T-helper 1 cell treated with Interleukin-12 subunit alpha and Interleukin-12 subunit beta and Interleukin-4 antibody, amounts not matched to agents 30 μg/mL and 1 μg/mL, for 36 hours (primary cell): ENCODE measurements around the gene DHX35.
A peak's percentile ranks its signal among the peaks of the same experiment; 100 is the strongest.
"Not testable (repeated sequence)": the region's sequence is repeated elsewhere in the genome, so short reads cannot be mapped to it uniquely, and the experiment has no call there.

Experiments used
- H3K27ac Mint-ChIP-seq: one replicate; pipeline ENCODE4 v1.8.0; 2021; ENCODE audit warnings: mild to moderate bottlenecking, mixed read lengths
- H3K27me3 Mint-ChIP-seq: one replicate; pipeline ENCODE4 v1.8.0; 2021; ENCODE audit warnings: low read depth, mixed read lengths
- H3K36me3 Mint-ChIP-seq: one replicate; pipeline ENCODE4 v1.8.0; 2021; ENCODE audit warnings: low read depth, mixed read lengths
- H3K4me1 Mint-ChIP-seq: one replicate; pipeline ENCODE4 v1.8.0; 2021; ENCODE audit warnings: low read depth, mixed read lengths
- H3K4me3 Mint-ChIP-seq: one replicate; pipeline ENCODE4 v1.8.0; 2021; ENCODE audit warnings: mild to moderate bottlenecking, moderate library complexity, mixed read lengths
- H3K9me3 Mint-ChIP-seq: one replicate; pipeline ENCODE4 v1.8.0; 2021; ENCODE audit warnings: mixed read lengths

Gene DHX35

GRCh38 chr20:38979434-38979833 is 17.3 kb downstream of the DHX35 start:
- no peak overlapping the region for H3K27ac Mint-ChIP-seq
- no peak overlapping the region for H3K4me3 Mint-ChIP-seq
- H3K4me1 Mint-ChIP-seq: peaks cover 5% of the 10 kb centered on the region
- H3K27me3 Mint-ChIP-seq: no peaks in the 10 kb centered on the region
- no peaks in the 10 kb centered on the region for H3K9me3 Mint-ChIP-seq
- peaks cover 4% of the 10 kb centered on the region for H3K36me3 Mint-ChIP-seq

GRCh38 chr20:38979842-38980241 is 17.7 kb downstream of the DHX35 start:
- Mint-ChIP-seq H3K36me3 (peaks cover 4% of the 10 kb centered on the region), H3K27ac (no peak overlapping the region), H3K4me3 (no peak overlapping the region), H3K4me1 (peaks cover 5% of the 10 kb centered on the region), H3K9me3 (no peaks in the 10 kb centered on the region), H3K27me3 (no peaks in the 10 kb centered on the region)

GRCh38 chr20:38982291-38982690 is 20.1 kb downstream of the DHX35 start:
- H3K4me3 Mint-ChIP-seq: no peak overlapping the region
- H3K36me3 Mint-ChIP-seq: peaks cover 4% of the 10 kb centered on the region
- no peaks in the 10 kb centered on the region for H3K9me3 Mint-ChIP-seq
- peaks cover 11% of the 10 kb centered on the region for H3K4me1 Mint-ChIP-seq
- no peaks in the 10 kb centered on the region for H3K27me3 Mint-ChIP-seq
- no peak overlapping the region for H3K27ac Mint-ChIP-seq

GRCh38 chr20:38985060-38985459 is 22.9 kb downstream of the DHX35 start:
- Mint-ChIP-seq H3K27ac (no peak overlapping the region), H3K36me3 (peaks cover 13% of the 10 kb centered on the region), H3K9me3 (no peaks in the 10 kb centered on the region), H3K4me3 (no peak overlapping the region), H3K27me3 (no peaks in the 10 kb centered on the region), H3K4me1 (peaks cover 18% of the 10 kb centered on the region)

- peaks cover 18% of the 10 kb centered on the region for H3K4me1 Mint-ChIP-seq
- peaks cover 13% of the 10 kb centered on the region for H3K36me3 Mint-ChIP-seq
- no peak overlapping the region for H3K27ac Mint-ChIP-seq
- no peaks in the 10 kb centered on the region for H3K9me3 Mint-ChIP-seq
- no peak overlapping the region for H3K4me3 Mint-ChIP-seq
- no peaks in the 10 kb centered on the region for H3K27me3 Mint-ChIP-seq
Observed at GRCh38 chr20:38985603-38986170, 23.5 kb downstream of the DHX35 start.

GRCh38 chr20:38986663-38987062 is 24.5 kb downstream of the DHX35 start:
- Mint-ChIP-seq H3K4me1 (peaks cover 18% of the 10 kb centered on the region), H3K36me3 (peaks cover 13% of the 10 kb centered on the region), H3K27ac (no peak overlapping the region), H3K9me3 (no peaks in the 10 kb centered on the region), H3K27me3 (no peaks in the 10 kb centered on the region), H3K4me3 (no peak overlapping the region)

GRCh38 chr20:38987777-38988176 is 25.6 kb downstream of the DHX35 start:
- Mint-ChIP-seq H3K36me3 (peaks cover 13% of the 10 kb centered on the region), H3K27me3 (no peaks in the 10 kb centered on the region), H3K27ac (no peak overlapping the region), H3K9me3 (no peaks in the 10 kb centered on the region), H3K4me3 (peak overlapping the region; percentile 11), H3K4me1 (peaks cover 13% of the 10 kb centered on the region)

- H3K36me3 Mint-ChIP-seq: peaks cover 16% of the 10 kb centered on the region
- H3K4me3 Mint-ChIP-seq: no peak overlapping the region
- no peaks in the 10 kb centered on the region for H3K27me3 Mint-ChIP-seq
- peaks cover 13% of the 10 kb centered on the region for H3K4me1 Mint-ChIP-seq
- H3K27ac Mint-ChIP-seq: no peak overlapping the region
- H3K9me3 Mint-ChIP-seq: no peaks in the 10 kb centered on the region
Observed at GRCh38 chr20:38990728-38991127, 28.6 kb downstream of the DHX35 start.

GRCh38 chr20:38991814-38992704 is 29.9 kb downstream of the DHX35 start:
- no peak overlapping the region for H3K4me3 Mint-ChIP-seq
- no peaks in the 10 kb centered on the region for H3K27me3 Mint-ChIP-seq
- H3K27ac Mint-ChIP-seq: no peak overlapping the region
- H3K4me1 Mint-ChIP-seq: peaks cover 14% of the 10 kb centered on the region
- no peaks in the 10 kb centered on the region for H3K9me3 Mint-ChIP-seq
- H3K36me3 Mint-ChIP-seq: peaks cover 22% of the 10 kb centered on the region

GRCh38 chr20:38995536-38996044 is 33.4 kb downstream of the DHX35 start:
- Mint-ChIP-seq H3K27me3 (no peaks in the 10 kb centered on the region), H3K27ac (no peak overlapping the region), H3K4me1 (peaks cover 13% of the 10 kb centered on the region), H3K9me3 (no peaks in the 10 kb centered on the region), H3K36me3 (peaks cover 23% of the 10 kb centered on the region), H3K4me3 (no peak overlapping the region)

GRCh38 chr20:38996866-38997265 is 34.7 kb downstream of the DHX35 start:
- peaks cover 23% of the 10 kb centered on the region for H3K36me3 Mint-ChIP-seq
- H3K9me3 Mint-ChIP-seq, H3K27ac Mint-ChIP-seq, H3K27me3 Mint-ChIP-seq, H3K4me3 Mint-ChIP-seq: not testable (repeated sequence)
- peaks cover 13% of the 10 kb centered on the region for H3K4me1 Mint-ChIP-seq

GRCh38 chr20:38997622-38998021 is 35.5 kb downstream of the DHX35 start:
- Mint-ChIP-seq H3K4me3 (peak overlapping the region; percentile 0), H3K27me3 (no peaks in the 10 kb centered on the region), H3K36me3 (peaks cover 25% of the 10 kb centered on the region), H3K27ac (peak overlapping the region; percentile 2), H3K9me3 (no peaks in the 10 kb centered on the region), H3K4me1 (peaks cover 13% of the 10 kb centered on the region)

GRCh38 chr20:38999217-38999616 is 37.1 kb downstream of the DHX35 start:
- Mint-ChIP-seq H3K36me3 (peaks cover 31% of the 10 kb centered on the region), H3K27ac (no peak overlapping the region), H3K9me3 (no peaks in the 10 kb centered on the region), H3K4me3 (peak overlapping the region; percentile 17), H3K4me1 (peaks cover 15% of the 10 kb centered on the region), H3K27me3 (no peaks in the 10 kb centered on the region)

GRCh38 chr20:38999965-39000910 is 38.1 kb downstream of the DHX35 start:
- H3K9me3 Mint-ChIP-seq: no peaks in the 10 kb centered on the region
- H3K27me3 Mint-ChIP-seq: no peaks in the 10 kb centered on the region
- no peak overlapping the region for H3K4me3 Mint-ChIP-seq
- peaks cover 26% of the 10 kb centered on the region for H3K36me3 Mint-ChIP-seq
- no peak overlapping the region for H3K27ac Mint-ChIP-seq
- H3K4me1 Mint-ChIP-seq: peaks cover 18% of the 10 kb centered on the region
